K562 (cell line): Measurements from ENCODE around the gene SPTLC3. TPM values are rescaled to one million over a fixed set of nuclear protein-coding genes. Genes with fewer than 3 reads are reported as not detected.

Experiments
- ATAC-seq: fragments of 200-7000 bp; cut with Tn5 transposase; 3 replicates; pipeline ENCODE4 v1.9.1; 2020; ENCODE audit warnings: moderate library complexity
- BruUV-seq: library from RNA; stranded (reverse); fragments of 400-500 nt; replicated peaks from 2 replicates; lab custom pipeline; 2021; lab: Mats Ljungman, UMichigan
- CTCF ChIA-PET: fragments of 300-600 bp; formaldehyde crosslinking; extraction: SDS; loops from one replicate; lab custom pipeline; 2021; ENCODE audit warnings: low intra/inter-chr PET ratio; lab: Yijun Ruan, JAX
- POLR2A ChIA-PET: fragments of 300-600, 350-650 bp; sonication (Branson Sonifier 250); formaldehyde crosslinking; extraction: SDS; loops from one replicate; lab custom pipeline; 2021; ENCODE audit warnings: antibody characterized with exemption, inconsistent platforms; lab: Yijun Ruan, JAX
- DNase-seq, 4 experiments: peaks; one replicate each; pipeline versions ENCODE4 v3.0.0 to v3.0.0-alpha.2; 2011 to 2018; ENCODE audit warnings: low spot score in 3 of 4, mixed read lengths in 3 of 4; ENCODE audit errors: extremely low read depth in 1 of 4
- FAIRE-seq: peaks from 2 replicates; lab custom pipeline; 2011; peaks lifted over from hg19 to GRCh38; lab: Jason Lieb, UNC
- H2AFZ ChIP-seq: 2 replicates; pipeline ENCODE4 v1.6.0; 2011; ENCODE audit warnings: low read depth, low read length, control low read depth, inconsistent platforms
- H3K27ac ChIP-seq: fragments of 200-600 bp; 3 replicates; pipeline ENCODE4 v1.8.0; 2011; ENCODE audit warnings: low read depth, mild to moderate bottlenecking, control low read depth, inconsistent platforms, low read length, moderate library complexity, mixed read lengths; ENCODE audit errors: extremely low read depth
- H3K27me3 ChIP-seq, 2 experiments: fragments of 300-600 bp in 1 of 2; 2 replicates in 1 of 2; 3 replicates in 1 of 2; pipeline versions ENCODE4 v1.6.0 to v1.8.0; 2011; ENCODE audit warnings: inconsistent platforms in 2 of 2, low read length in 2 of 2, mild to moderate bottlenecking in 1 of 2, mixed read lengths in 1 of 2, moderate library complexity in 1 of 2; ENCODE audit not compliant: control insufficient read depth in 2 of 2, insufficient read depth in 2 of 2
- H3K36me3 ChIP-seq: fragments of 300-600 bp; 3 replicates; pipeline ENCODE4 v1.8.0; 2011; ENCODE audit warnings: mild to moderate bottlenecking, low read length, inconsistent platforms; ENCODE audit not compliant: control insufficient read depth, insufficient read depth
- H3K4me1 ChIP-seq, 2 experiments: fragments of 200-600 bp in 1 of 2; replicated peaks in 1 of 2; 2 replicates in 1 of 2; 3 replicates in 1 of 2; pipeline versions ENCODE4 v1.5.1 to v1.8.0; 2011; ENCODE audit warnings: inconsistent platforms in 2 of 2, low read length in 2 of 2, mild to moderate bottlenecking in 1 of 2, mixed read lengths in 1 of 2, moderate library complexity in 1 of 2; ENCODE audit not compliant: control insufficient read depth in 2 of 2, insufficient read depth in 2 of 2
- H3K4me2 ChIP-seq: 2 replicates; pipeline ENCODE4 v1.6.1; 2011; ENCODE audit warnings: low read length, control low read depth, inconsistent platforms, mixed read lengths; ENCODE audit not compliant: insufficient read depth
- H3K4me3 ChIP-seq: fragments of 200-600 bp; sonication (generic), shearing (Covaris generic); 2 replicates; pipeline ENCODE4 v1.5.1; 2016; ENCODE audit warnings: control low read depth, inconsistent platforms
- H3K79me2 ChIP-seq: fragments of 200-600 bp; 3 replicates; pipeline ENCODE4 v1.8.0; 2011; ENCODE audit warnings: low read length, inconsistent platforms; ENCODE audit not compliant: control insufficient read depth, insufficient read depth
- H3K9ac ChIP-seq, 2 experiments: 2 replicates each; pipeline versions ENCODE4 v1.6.0 to v1.6.1; 2011; ENCODE audit warnings: low read depth in 2 of 2, low read length in 2 of 2, control low read depth in 1 of 2, inconsistent platforms in 1 of 2, mild to moderate bottlenecking in 1 of 2, mixed read lengths in 1 of 2; ENCODE audit not compliant: insufficient read depth in 1 of 2
- H3K9me1 ChIP-seq: one replicate; pipeline ENCODE4 v1.6.0; 2011; ENCODE audit warnings: inconsistent platforms, mild to moderate bottlenecking, low read length, moderate library complexity; ENCODE audit not compliant: control insufficient read depth, insufficient read depth
- H3K9me3 ChIP-seq: replicated peaks from 2 replicates; pipeline ENCODE4 v1.5.1; 2011; ENCODE audit warnings: low read depth, low read length, inconsistent platforms; ENCODE audit not compliant: control insufficient read depth, insufficient read depth
- H4K20me1 ChIP-seq: replicated peaks from 2 replicates; pipeline ENCODE4 v1.6.1; 2011; ENCODE audit warnings: low read length, inconsistent platforms, mixed read lengths; ENCODE audit not compliant: control insufficient read depth, insufficient read depth
- IRF2 ChIP-seq: sonication (generic); formaldehyde crosslinking; IDR thresholded peaks from 2 replicates; pipeline ENCODE4 v1.8.1; 2022; ENCODE audit warnings: mild to moderate bottlenecking, missing genetic modification reagents
- KLF6 ChIP-seq: fragments of 250-450 bp; sonication (Bioruptor Pico); IDR thresholded peaks from 2 replicates; pipeline ENCODE4 v1.4.0; 2020; ENCODE audit warnings: mild to moderate bottlenecking, moderate library complexity, borderline replicate concordance
- MYBL2 ChIP-seq, 2 experiments: fragments of 450-650 bp in 1 of 2; sonication (generic) in 1 of 2; formaldehyde crosslinking in 1 of 2; IDR thresholded peaks; 2 replicates each; pipeline versions ENCODE4 v1.6.1 to v1.8.1; 2017 to 2022; ENCODE audit warnings: borderline replicate concordance in 1 of 2, inconsistent platforms in 1 of 2, low read depth in 1 of 2, mild to moderate bottlenecking in 1 of 2, missing genetic modification reagents in 1 of 2, moderate library complexity in 1 of 2
- NCOA2 ChIP-seq, 2 experiments: fragments of 450-650 bp; IDR thresholded peaks; 2 replicates each; pipeline ENCODE4 v1.6.1; 2018; ENCODE audit warnings: mild to moderate bottlenecking in 2 of 2, moderate library complexity in 1 of 2; ENCODE audit not compliant: partially characterized antibody in 2 of 2
- WGBS: fragments of 100-300 bp; shearing (Covaris generic); methylation state at CpG from one replicate; pipeline ENCODE4 v1.1.6; 2016; ENCODE audit warnings: low coverage, mixed read lengths; ENCODE audit not compliant: insufficient coverage; ENCODE audit errors: missing lambda C conversion rate; 5-methylcytosine and 5-hydroxymethylcytosine counted together
- in situ Hi-C: fragments of 300-500 bp; cut with MboI; formaldehyde crosslinking; loops from 4 replicates; pipeline ENCODE4 v1.15.0; 2018; ENCODE audit warnings: inconsistent platforms, mixed read lengths
- intact Hi-C: fragments of 100-400 bp; cut with micrococcal nuclease; formaldehyde crosslinking; loops from 2 replicates; pipeline ENCODE4 v1.14.2; 2022
- polyA plus RNA-seq, 8 experiments: library from polyadenylated mRNA; depleted of rRNA in 4 of 8; stranded (reverse) in 5 of 8; unstranded in 3 of 8; fragments of >200 nt; fragmentation: Nextera tagmentation in 2 of 8; fragmentation: Illumina TruSeq in 1 of 8; extraction: Ambion mirVana in 2 of 8; extraction: Trizol in 1 of 8; gene quantifications; 2 replicates each; pipeline versions ENCODE4 v1.2.1 to v1.2.3, GENCODE V29; 2011 to 2014; ENCODE audit warnings: inconsistent platforms in 1 of 8, missing spikeins in 1 of 8
- total RNA-seq, 7 experiments: library from RNA; depleted of rRNA in 6 of 7; stranded (reverse); fragments of >200 nt in 6 of 7; fragmentation: Illumina TruSeq in 2 of 7; extraction: Trizol in 2 of 7; gene quantifications; 2 replicates each; pipeline versions ENCODE4 v1.2.1 to v1.2.3, GENCODE V29; 2011 to 2021; ENCODE audit warnings: low replicate concordance in 1 of 7
- TF ChIP-seq, protein P1 (sequence below): fragments of 250-450 bp; sonication (Bioruptor Pico); IDR thresholded peaks from 2 replicates; pipeline ENCODE4 v1.8.0; 2021; ENCODE audit warnings: borderline replicate concordance, mild to moderate bottlenecking, moderate library complexity; ENCODE audit not compliant: poor library complexity, severe bottlenecking

Gene SPTLC3
- total and polyA plus RNA-seq, 9 of the 15 experiments (the other 6 are each of a cell fraction or from before 2014, with no cell fraction given), result not detected

DNA sequence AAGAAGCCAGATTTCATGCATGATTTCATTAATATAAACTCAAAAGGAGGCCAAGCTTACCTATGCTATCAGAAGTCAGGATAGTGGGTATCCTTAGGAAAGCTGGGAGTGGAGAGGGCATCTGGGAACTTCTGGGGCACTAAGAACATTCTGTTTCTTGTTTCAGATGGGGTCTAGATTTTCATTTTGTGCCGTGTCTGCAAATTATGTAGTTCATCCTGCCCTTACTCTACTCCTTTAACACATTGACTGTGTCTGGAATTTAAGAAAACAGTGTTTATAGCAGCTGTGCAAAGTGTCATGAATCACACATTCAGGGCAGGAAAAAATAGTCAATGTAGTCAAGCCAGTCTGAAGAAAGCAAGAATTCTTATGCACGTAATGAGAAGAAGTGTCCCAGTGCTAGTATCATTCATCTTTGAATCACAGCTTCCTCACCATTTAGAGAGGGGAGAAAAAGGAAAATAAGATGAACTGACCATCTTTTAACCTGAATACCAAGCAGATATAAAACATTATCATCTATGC, 11.6 kb upstream of the SPTLC3 start:
- ATAC-seq, result no peak
- TF ChIP-seq, protein P1, sequence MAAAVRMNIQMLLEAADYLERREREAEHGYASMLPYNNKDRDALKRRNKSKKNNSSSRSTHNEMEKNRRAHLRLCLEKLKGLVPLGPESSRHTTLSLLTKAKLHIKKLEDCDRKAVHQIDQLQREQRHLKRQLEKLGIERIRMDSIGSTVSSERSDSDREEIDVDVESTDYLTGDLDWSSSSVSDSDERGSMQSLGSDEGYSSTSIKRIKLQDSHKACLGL (CRISPR knock-in tag), result no peak
- no peak for TF ChIP-seq MYBL2 (IDR thresholded peaks at IDR 0.05; ENCODE audit: low read depth)
- TF ChIP-seq MYBL2 (CRISPR knock-in tag; IDR thresholded peaks at IDR 0.05; ENCODE audit: borderline replicate concordance), result no peak
- TF ChIP-seq NCOA2 (IDR thresholded peaks at IDR 0.05; ENCODE audit: partially characterized antibody in 2 of 2), result no peak
- no peak for TF ChIP-seq KLF6 (CRISPR knock-in tag)
- no peak for TF ChIP-seq IRF2
- TF ChIP-seq, all 486 proteins: peak for 0
- Histone ChIP-seq H3K36me3 (no peaks in the 10 kb centered on the region), H3K79me2 (no peaks in the 10 kb centered on the region), H4K20me1 (no peaks in the 10 kb centered on the region), H3K4me3 (no peak overlapping the region), H3K27me3 (no peaks in the 10 kb centered on the region), H3K9me3 (no peaks in the 10 kb centered on the region), H3K9ac (no peak overlapping the region), H3K27ac (no peak overlapping the region), H3K9me1 (no peaks in the 10 kb centered on the region), H3K4me1 (no peaks in the 10 kb centered on the region), H2AFZ (no peak overlapping the region), H3K4me2 (no peak overlapping the region)
- ChIA-PET POLR2A (no interaction called here), CTCF (no interaction called here)
- in situ Hi-C loops (no loop called here), intact Hi-C loops (no loop called here)
- no peak for DNase-seq
- BruUV-seq, result no TSS peak
- 0% methylated on average over 2 of the region's 2 CpGs for WGBS
- FAIRE-seq, result no peak
